22Rv1 (cell line): ENCODE data around the gene CDX2.

Experiments used
- CTCF ChIP-seq: fragments of 450-650 bp; IDR thresholded peaks from 2 replicates; pipeline ENCODE4 v1.5.1; 2017; ENCODE audit warnings: mild to moderate bottlenecking
- ZFX ChIP-seq: fragments of 450-650 bp; IDR thresholded peaks from 2 replicates; pipeline ENCODE4 v1.6.1; 2017; ENCODE audit warnings: antibody characterized with exemption, borderline replicate concordance

- TF ChIP-seq CTCF = no peak
- TF ChIP-seq ZFX = no peak
Observed at GRCh38 chr13:27962982-27963381, 6.1 kb downstream of the CDX2 start.
